ENCODE data around the gene PDS5A.
"Not testable (repeated sequence)": the region's sequence is repeated elsewhere in the genome, so short reads cannot be mapped to it uniquely, and the experiment has no call there.

PDS5A gene

GRCh38 chr4:39813033-39813432 lies 164.7 kb downstream of the PDS5A start:
- not testable (repeated sequence) for H3K4ac ChIP-seq (ENCODE audit: low read length); H2BK5ac ChIP-seq (ENCODE audit: low read length)
- WGBS, 2 donors (ENCODE audit: extremely low coverage in 2 of 2, insufficient read length in 2 of 2, insufficient replicate concordance in 1 of 2), result no CpG with 5 or more reads among the region's 1 CpG

GRCh38 chr4:39812500-39812899 lies 165.2 kb downstream of the PDS5A start:
- H2BK15ac ChIP-seq (ENCODE audit: low read length), result no peak overlapping the region
- H3K4ac ChIP-seq (ENCODE audit: low read length), result no peak overlapping the region
- WGBS, 2 donors (ENCODE audit: extremely low coverage in 2 of 2, insufficient read length in 2 of 2, insufficient replicate concordance in 1 of 2), result 100% methylated on average over 1 of the region's 6 CpGs; no CpG with 5 or more reads in 1 of the 2 donors
- no peaks in the 10 kb centered on the region for H3K36me3 ChIP-seq (replicated peaks in 1 of 2; ENCODE audit: control insufficient read depth in 2 of 2, insufficient read depth in 2 of 2, low read length in 2 of 2)
- no peak overlapping the region for H2BK12ac ChIP-seq (ENCODE audit: low read length)
- no peak for DNase-seq (ENCODE audit: low spot score)
- H2BK120ac ChIP-seq (ENCODE audit: low read depth, low read length), result no peak overlapping the region
- no peak overlapping the region for H2BK5ac ChIP-seq (ENCODE audit: low read length)
- no peak overlapping the region for H3K18ac ChIP-seq (ENCODE audit: low read length)
- H3K27ac ChIP-seq (replicated peaks; ENCODE audit: low read length), result no peak overlapping the region
- no peak overlapping the region for H3K23ac ChIP-seq (ENCODE audit: low read depth, low read length, poor library complexity)
- H3K27me3 ChIP-seq (ENCODE audit: control insufficient read depth in 3 of 3, insufficient read depth in 3 of 3, low read depth in 1 of 3, low read length in 3 of 3), result no peaks in the 10 kb centered on the region
- H2AK5ac ChIP-seq (ENCODE audit: low read depth, low read length), result no peak overlapping the region
- peaks cover 0 to 7% of the 10 kb centered on the region in 2 donors for H3K9me3 ChIP-seq (replicated peaks in 1 of 2; ENCODE audit: control insufficient read depth in 2 of 2, insufficient read depth in 1 of 2, low read depth in 1 of 2, low read length in 2 of 2)
- H3K9ac ChIP-seq (ENCODE audit: low read depth, low read length, poor library complexity), result no peak overlapping the region
- H4K91ac ChIP-seq (ENCODE audit: low read depth, low read length, poor library complexity), result no peak overlapping the region
- no peak overlapping the region for H3K4me3 ChIP-seq (ENCODE audit: low read length in 2 of 2)
- H3K4me2 ChIP-seq (ENCODE audit: insufficient read depth, low read length, poor library complexity, severe bottlenecking), result no peak overlapping the region
- peaks cover 3% of the 10 kb centered on the region for H3K79me1 ChIP-seq (ENCODE audit: low read depth, low read length)
- no peak overlapping the region for H2AFZ ChIP-seq (ENCODE audit: low read length)
- H3K4me1 ChIP-seq (ENCODE audit: control insufficient read depth in 2 of 2, insufficient read depth in 1 of 2, low read depth in 1 of 2, low read length in 2 of 2), result peaks cover 0 to 4% of the 10 kb centered on the region in 2 donors
- H4K8ac ChIP-seq (ENCODE audit: low read depth, low read length), result no peak overlapping the region
- no peak overlapping the region for H3K14ac ChIP-seq (ENCODE audit: low read length)

More at GRCh38 chr4:39813033-39813432, 164.7 kb downstream of the PDS5A start:
- not testable (repeated sequence) for H2AK5ac ChIP-seq (ENCODE audit: low read depth, low read length); H2BK12ac ChIP-seq (ENCODE audit: low read length); H3K27ac ChIP-seq (replicated peaks; ENCODE audit: low read length); DNase-seq (ENCODE audit: low spot score); H2AFZ ChIP-seq (ENCODE audit: low read length); H3K4me2 ChIP-seq (ENCODE audit: insufficient read depth, low read length, poor library complexity, severe bottlenecking); H3K36me3 ChIP-seq (replicated peaks in 1 of 2; ENCODE audit: control insufficient read depth in 2 of 2, insufficient read depth in 2 of 2, low read length in 2 of 2); H3K9me3 ChIP-seq (replicated peaks in 1 of 2; ENCODE audit: control insufficient read depth in 2 of 2, insufficient read depth in 1 of 2, low read depth in 1 of 2, low read length in 2 of 2); H3K18ac ChIP-seq (ENCODE audit: low read length); H2BK120ac ChIP-seq (ENCODE audit: low read depth, low read length); H3K79me1 ChIP-seq (ENCODE audit: low read depth, low read length); H3K4me1 ChIP-seq (ENCODE audit: control insufficient read depth in 2 of 2, insufficient read depth in 1 of 2, low read depth in 1 of 2, low read length in 2 of 2); H4K91ac ChIP-seq (ENCODE audit: low read depth, low read length, poor library complexity); H3K9ac ChIP-seq (ENCODE audit: low read depth, low read length, poor library complexity); H3K23ac ChIP-seq (ENCODE audit: low read depth, low read length, poor library complexity); H2BK15ac ChIP-seq (ENCODE audit: low read length); H4K8ac ChIP-seq (ENCODE audit: low read depth, low read length); H3K14ac ChIP-seq (ENCODE audit: low read length); H3K4me3 ChIP-seq (ENCODE audit: low read length in 2 of 2); H3K27me3 ChIP-seq (ENCODE audit: control insufficient read depth in 3 of 3, insufficient read depth in 3 of 3, low read depth in 1 of 3, low read length in 3 of 3)

GRCh38 chr4:39808231-39808749 lies 169.4 kb downstream of the PDS5A start:
- Histone ChIP-seq H3K14ac (ENCODE audit: low read length) (no peak overlapping the region), H3K9me3 (replicated peaks in 1 of 2; ENCODE audit: control insufficient read depth in 2 of 2, insufficient read depth in 1 of 2, low read depth in 1 of 2, low read length in 2 of 2) (no peaks in the 10 kb centered on the region), H3K79me1 (ENCODE audit: low read depth, low read length) (no peaks in the 10 kb centered on the region), H2AK5ac (ENCODE audit: low read depth, low read length) (no peak overlapping the region), H2BK120ac (ENCODE audit: low read depth, low read length) (no peak overlapping the region), H2BK15ac (ENCODE audit: low read length) (no peak overlapping the region), H2BK5ac (ENCODE audit: low read length) (no peak overlapping the region), H3K4ac (ENCODE audit: low read length) (no peak overlapping the region), H3K4me3 (ENCODE audit: low read length in 2 of 2) (no peak overlapping the region), H3K9ac (ENCODE audit: low read depth, low read length, poor library complexity) (no peak overlapping the region), H3K36me3 (replicated peaks in 1 of 2; ENCODE audit: control insufficient read depth in 2 of 2, insufficient read depth in 2 of 2, low read length in 2 of 2) (no peaks in the 10 kb centered on the region), H3K27ac (replicated peaks; ENCODE audit: low read length) (no peak overlapping the region), H3K18ac (ENCODE audit: low read length) (no peak overlapping the region), H3K4me1 (ENCODE audit: control insufficient read depth in 2 of 2, insufficient read depth in 1 of 2, low read depth in 1 of 2, low read length in 2 of 2) (no peaks in the 10 kb centered on the region), H4K91ac (ENCODE audit: low read depth, low read length, poor library complexity) (no peak overlapping the region), H3K23ac (ENCODE audit: low read depth, low read length, poor library complexity) (no peak overlapping the region), H2BK12ac (ENCODE audit: low read length) (no peak overlapping the region), H3K27me3 (ENCODE audit: control insufficient read depth in 3 of 3, insufficient read depth in 3 of 3, low read depth in 1 of 3, low read length in 3 of 3) (no peaks in the 10 kb centered on the region), H2AFZ (ENCODE audit: low read length) (no peak overlapping the region), H3K4me2 (ENCODE audit: insufficient read depth, low read length, poor library complexity, severe bottlenecking) (no peak overlapping the region), H4K8ac (ENCODE audit: low read depth, low read length) (no peak overlapping the region)
- DNase-seq (ENCODE audit: low spot score), result no peak
- WGBS, 2 donors (ENCODE audit: extremely low coverage in 2 of 2, insufficient read length in 2 of 2, insufficient replicate concordance in 1 of 2), result no CpG with 5 or more reads among the region's 8 CpGs

GRCh38 chr4:39802005-39802404 lies 175.7 kb downstream of the PDS5A start:
- WGBS, 2 donors (ENCODE audit: extremely low coverage in 2 of 2, insufficient read length in 2 of 2, insufficient replicate concordance in 1 of 2), result no CpG with 5 or more reads among the region's 4 CpGs
- no peak overlapping the region for H3K27ac ChIP-seq (replicated peaks; ENCODE audit: low read length)
- no peak overlapping the region for H2BK120ac ChIP-seq (ENCODE audit: low read depth, low read length)
- no peaks in the 10 kb centered on the region for H3K36me3 ChIP-seq (replicated peaks in 1 of 2; ENCODE audit: control insufficient read depth in 2 of 2, insufficient read depth in 2 of 2, low read length in 2 of 2)
- no peak overlapping the region for H3K4me3 ChIP-seq (ENCODE audit: low read length in 2 of 2)
- H2AFZ ChIP-seq (ENCODE audit: low read length), result no peak overlapping the region
- no peak overlapping the region for H4K8ac ChIP-seq (ENCODE audit: low read depth, low read length)
- H3K9ac ChIP-seq (ENCODE audit: low read depth, low read length, poor library complexity), result no peak overlapping the region
- H3K23ac ChIP-seq (ENCODE audit: low read depth, low read length, poor library complexity), result no peak overlapping the region
- no peak overlapping the region for H3K4ac ChIP-seq (ENCODE audit: low read length)
- no peak overlapping the region for H4K91ac ChIP-seq (ENCODE audit: low read depth, low read length, poor library complexity)
- H3K79me1 ChIP-seq (ENCODE audit: low read depth, low read length), result peaks cover 1% of the 10 kb centered on the region
- no peak overlapping the region for H3K14ac ChIP-seq (ENCODE audit: low read length)
- H3K18ac ChIP-seq (ENCODE audit: low read length), result no peak overlapping the region
- no peaks in the 10 kb centered on the region for H3K27me3 ChIP-seq (ENCODE audit: control insufficient read depth in 3 of 3, insufficient read depth in 3 of 3, low read depth in 1 of 3, low read length in 3 of 3)
- H2BK5ac ChIP-seq (ENCODE audit: low read length), result no peak overlapping the region
- H2BK12ac ChIP-seq (ENCODE audit: low read length), result no peak overlapping the region
- no peaks in the 10 kb centered on the region for H3K4me1 ChIP-seq (ENCODE audit: control insufficient read depth in 2 of 2, insufficient read depth in 1 of 2, low read depth in 1 of 2, low read length in 2 of 2)
- no peak overlapping the region for H2BK15ac ChIP-seq (ENCODE audit: low read length)
- no peaks in the 10 kb centered on the region for H3K9me3 ChIP-seq (replicated peaks in 1 of 2; ENCODE audit: control insufficient read depth in 2 of 2, insufficient read depth in 1 of 2, low read depth in 1 of 2, low read length in 2 of 2)
- H3K4me2 ChIP-seq (ENCODE audit: insufficient read depth, low read length, poor library complexity, severe bottlenecking), result no peak overlapping the region
- no peak overlapping the region for H2AK5ac ChIP-seq (ENCODE audit: low read depth, low read length)
- DNase-seq (ENCODE audit: low spot score), result no peak
